ENCODE measurements around the gene PALM. TPM values are rescaled to one million over a fixed set of nuclear protein-coding genes. Genes with fewer than 3 reads are reported as not detected.
"Not testable (repeated sequence)": the region's sequence is repeated elsewhere in the genome, so short reads cannot be mapped to it uniquely, and the experiment has no call there.

The PALM gene
- total RNA-seq, 1 donor from 2014 or later: 26.1 TPM

DNA sequence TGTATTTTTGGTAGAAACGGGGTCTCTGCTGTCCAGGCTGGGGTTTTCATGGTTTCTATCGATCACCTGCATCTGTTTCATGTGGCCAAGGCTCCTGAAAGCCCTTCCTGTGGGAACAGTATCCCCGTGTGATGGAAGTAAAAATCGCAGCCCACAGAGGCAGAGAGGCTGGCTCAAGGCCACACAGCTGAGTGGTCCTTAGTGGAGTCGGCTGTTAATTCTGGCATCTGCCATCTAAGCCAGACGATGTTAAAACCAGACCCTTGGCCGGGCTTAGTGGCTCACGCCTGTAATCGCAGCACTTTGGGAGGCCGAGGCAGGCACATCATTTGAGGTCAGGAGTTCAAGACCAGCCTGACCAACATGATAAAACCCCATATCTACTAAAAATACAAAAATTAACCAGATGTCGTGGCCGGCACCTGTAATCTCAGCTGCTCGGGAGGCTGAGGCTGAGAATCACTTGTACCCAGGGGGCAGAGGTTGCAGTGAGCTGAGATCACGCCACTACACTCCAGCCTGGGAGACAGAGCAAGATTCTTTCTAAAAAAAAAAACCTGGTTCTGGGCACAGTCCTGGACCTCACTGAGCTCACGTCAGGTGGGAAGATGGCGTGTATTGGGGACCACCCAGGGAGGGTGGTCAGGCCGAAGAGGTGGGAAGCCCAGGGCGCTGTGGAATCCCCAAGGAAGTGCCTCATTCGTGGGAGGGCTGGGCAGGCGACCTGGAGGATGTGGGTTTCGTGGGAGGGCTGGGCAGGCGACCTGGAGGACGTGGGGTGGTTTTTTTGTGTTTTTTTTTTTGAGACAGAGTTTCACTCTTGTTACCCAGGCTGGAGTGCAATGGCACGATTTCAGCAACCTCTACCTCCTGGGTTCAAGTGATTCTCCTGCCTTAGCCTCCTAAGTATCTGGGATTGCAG is 23.7 kb downstream of the PALM start:
- DNase-seq (ENCODE audit: low spot score): no peak

GRCh38 chr19:734716-735115 is 26.0 kb downstream of the PALM start:
- no peak for DNase-seq (ENCODE audit: low spot score)

DNA sequence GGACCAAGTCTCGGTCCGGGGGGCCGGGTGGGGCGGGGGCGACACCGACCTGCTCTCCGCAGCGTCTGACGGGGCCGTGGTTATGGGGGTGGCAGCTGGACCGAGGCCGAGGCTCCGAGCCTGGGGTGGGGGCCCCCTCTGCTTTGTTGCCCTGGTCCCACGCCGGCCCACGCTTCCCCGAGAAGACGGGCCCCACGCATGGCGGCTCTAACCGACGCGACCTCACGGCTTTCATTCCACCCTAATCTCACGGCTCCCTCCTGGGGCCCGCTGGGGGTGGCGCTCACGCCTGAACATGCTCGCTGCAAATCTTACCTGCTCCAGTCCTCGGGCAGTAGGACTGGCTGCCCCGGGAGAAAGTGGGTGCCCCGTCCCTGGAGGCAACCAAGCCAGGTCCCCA is 27.4 kb downstream of the PALM start:
- DNase-seq (ENCODE audit: low spot score): no peak

DNA sequence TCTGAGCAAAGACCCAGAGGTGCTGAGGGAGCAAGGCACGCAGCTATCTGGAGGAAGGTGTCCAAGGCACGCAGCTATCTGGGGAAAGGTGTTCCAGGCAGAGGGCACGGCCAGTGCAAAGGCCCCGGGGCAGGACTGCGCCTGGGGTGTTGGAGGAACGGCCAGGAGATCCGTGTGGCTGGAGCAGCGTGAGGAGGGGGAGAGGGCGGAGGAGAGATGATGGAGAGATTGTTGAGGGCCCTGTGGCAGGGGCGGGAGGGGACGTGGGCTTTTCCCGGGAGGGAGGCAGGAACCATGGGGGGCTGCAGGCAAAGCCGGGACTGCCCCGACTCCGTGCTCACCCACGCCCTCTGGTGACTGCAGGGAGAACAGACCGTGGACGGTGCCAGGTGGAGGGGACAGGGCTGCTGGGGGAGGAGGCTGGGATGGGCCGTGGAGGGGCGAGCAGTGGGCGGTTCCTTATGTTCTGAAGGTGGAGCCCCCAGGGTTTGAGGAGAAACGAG is 28.9 kb downstream of the PALM start:
- DNase-seq (ENCODE audit: low spot score): no peak

- DNase-seq (ENCODE audit: low spot score): no peak
Measured at GRCh38 chr19:738509-739128, 29.9 kb downstream of the PALM start.

- DNase-seq (ENCODE audit: low spot score): no peak
Measured at GRCh38 chr19:739998-740715, 31.4 kb downstream of the PALM start.

DNA sequence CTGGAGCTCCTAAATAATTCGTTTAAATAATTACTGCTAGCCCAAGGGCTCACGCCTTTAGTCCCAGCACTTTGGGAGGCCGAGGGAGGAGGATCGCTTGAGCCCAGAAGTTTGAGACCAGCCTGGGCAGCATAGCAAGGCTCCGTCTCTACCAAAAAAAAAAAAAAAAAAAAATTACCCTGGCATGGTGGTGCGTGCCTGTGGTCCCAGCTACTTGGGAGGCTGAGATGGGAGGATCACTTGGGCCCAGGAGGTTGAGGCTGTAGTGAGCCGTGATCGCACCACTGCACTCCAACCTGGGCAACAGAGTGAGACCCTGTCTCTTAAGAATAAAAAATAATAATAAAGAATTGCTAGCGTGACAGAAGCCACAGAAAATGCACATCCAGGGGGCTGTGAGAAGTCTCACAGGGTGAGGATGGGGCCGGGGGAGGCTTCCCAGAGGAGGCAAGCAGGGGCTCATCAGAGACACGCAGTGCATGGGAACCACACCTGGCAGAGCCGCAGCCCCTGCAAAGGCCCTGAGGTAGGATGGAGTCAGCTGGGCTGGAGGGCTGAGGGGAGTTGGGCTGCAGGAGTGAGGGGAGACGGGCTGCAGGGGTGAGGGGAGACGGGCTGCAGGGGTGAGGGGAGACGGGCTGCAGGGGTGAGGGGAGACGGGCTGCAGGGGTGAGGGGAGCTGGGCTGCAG is 32.2 kb downstream of the PALM start:
- DNase-seq (ENCODE audit: low spot score): not testable (repeated sequence)

DNA sequence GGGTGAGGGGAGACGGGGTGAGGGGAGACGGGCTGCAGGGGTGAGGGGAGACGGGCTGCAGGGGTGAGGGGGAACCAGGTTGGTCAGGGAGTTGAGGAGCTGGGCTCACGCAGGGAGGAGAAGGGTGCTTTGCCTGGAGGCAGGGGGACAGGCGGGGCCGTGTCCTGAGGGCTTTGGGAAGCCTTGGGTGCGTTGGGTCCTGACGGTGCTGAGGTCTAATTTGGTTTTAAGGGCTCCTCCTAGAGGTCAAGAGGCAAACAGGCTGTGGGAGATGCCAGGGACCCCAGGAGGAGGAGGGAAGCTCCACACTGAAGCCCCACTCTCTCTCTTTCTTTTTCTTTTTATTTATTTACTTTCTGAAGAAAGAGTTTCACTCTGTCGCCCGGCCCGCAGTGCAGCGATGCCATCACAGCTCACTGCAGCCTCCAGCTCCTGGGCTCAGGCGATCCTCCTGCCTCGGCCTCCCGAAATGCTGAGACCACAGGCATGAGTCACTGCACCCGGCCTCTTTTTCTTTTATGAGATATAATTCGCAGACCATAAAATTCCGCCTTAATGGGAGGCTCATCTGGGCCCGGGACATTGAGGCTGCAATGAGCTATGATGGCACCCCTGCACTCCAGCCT is 32.9 kb downstream of the PALM start:
- no peak for DNase-seq (ENCODE audit: low spot score)

DNA sequence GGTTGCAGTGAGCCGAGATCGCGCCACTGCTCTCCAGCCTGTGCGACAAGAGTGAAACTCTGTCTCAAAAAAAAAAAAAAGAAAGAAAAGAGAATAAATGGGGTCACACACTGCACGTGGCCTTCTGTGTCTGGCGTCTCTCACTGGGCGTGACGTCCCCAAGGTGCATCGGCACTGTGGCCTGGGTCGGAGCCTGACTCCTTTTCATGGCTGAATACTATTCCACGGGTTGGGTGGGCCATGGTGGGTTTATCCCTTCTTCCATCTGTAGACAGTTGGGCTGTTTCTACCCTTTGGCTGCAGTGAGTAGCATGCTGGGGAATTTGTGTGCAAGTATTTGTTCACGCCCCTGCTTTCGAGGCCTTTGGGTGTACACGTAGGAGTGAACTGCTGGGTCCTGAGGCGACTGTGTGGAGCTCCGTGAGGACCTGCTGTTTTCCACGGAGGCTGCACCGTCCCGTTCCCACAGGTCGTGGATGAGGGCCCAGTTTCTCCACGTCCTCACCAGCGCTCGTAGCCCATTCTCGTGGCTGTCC is 33.9 kb downstream of the PALM start:
- DNase-seq (ENCODE audit: low spot score): no peak

- peak; percentile 42 for DNase-seq (ENCODE audit: low spot score)
Measured at GRCh38 chr19:743168-743687, 34.5 kb downstream of the PALM start.

- not testable (repeated sequence) for DNase-seq (ENCODE audit: low spot score)
Measured at GRCh38 chr19:745138-745537, 36.4 kb downstream of the PALM start.

- DNase-seq (ENCODE audit: low spot score): no peak
Measured at GRCh38 chr19:746208-746819, 37.6 kb downstream of the PALM start.

GRCh38 chr19:746956-747355 is 38.2 kb downstream of the PALM start:
- DNase-seq (ENCODE audit: low spot score): no peak

DNA sequence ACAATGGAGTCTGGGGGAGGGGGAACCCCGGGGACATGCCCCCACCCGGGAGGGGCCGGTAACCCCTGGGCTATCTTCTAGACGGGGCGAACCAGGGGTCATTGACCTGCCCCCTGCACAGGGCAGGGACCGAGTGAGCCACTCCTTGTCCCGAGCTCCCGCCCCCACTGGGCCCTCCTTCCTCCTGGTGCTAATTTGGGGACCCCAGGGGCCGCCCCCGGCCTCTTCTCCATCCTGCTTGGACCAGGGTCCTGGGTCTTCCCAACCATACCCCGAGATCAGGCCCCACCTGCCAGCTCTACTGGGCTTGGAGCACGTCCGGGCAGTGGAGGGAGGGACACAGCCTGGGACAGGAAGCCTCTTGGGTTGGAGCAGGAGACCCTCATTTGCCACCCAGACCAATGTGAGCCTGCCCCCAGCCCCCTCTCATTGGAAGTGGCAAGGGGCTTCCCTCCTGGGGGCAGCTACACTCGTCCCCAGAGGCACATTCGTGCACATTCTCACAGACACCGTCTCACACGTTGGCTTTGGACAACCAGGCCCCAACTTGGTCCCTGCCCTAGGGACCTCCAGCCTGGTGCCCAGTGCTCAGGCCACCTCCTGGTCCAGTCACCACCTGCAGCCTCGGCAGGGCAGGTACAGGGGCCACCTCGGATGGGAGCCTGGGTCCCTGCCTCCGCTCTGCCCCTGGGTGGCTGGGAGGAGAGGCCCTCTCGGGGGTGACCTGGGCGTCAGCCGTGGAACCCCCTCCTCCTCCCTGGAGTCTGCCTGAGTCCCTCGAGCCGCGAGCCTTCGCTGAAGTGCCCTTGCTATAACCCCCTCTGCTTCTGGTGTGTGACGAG is 38.9 kb downstream of the PALM start:
- no peak for DNase-seq (ENCODE audit: low spot score)

DNA sequence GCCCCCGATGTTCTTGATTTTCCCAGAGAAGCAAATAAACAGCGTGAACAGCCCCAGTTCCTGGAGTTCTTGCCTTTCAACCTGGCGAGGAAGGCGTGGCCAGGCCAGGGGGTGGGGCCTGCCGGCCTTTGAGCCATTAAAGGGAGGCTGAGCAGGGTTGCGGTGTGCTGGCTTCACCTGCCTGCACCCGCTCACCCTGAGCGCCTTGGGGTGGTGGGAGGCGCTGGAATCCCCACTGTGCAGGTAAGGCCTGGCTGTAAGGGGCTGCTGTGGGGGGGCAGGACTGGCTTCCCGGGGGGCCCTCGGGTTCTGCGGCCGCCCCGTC is 39.5 kb downstream of the PALM start:
- peak; percentile 52 for DNase-seq (ENCODE audit: low spot score)

- DNase-seq (ENCODE audit: low spot score): no peak
Measured at GRCh38 chr19:749811-750210, 41.1 kb downstream of the PALM start.

DNA sequence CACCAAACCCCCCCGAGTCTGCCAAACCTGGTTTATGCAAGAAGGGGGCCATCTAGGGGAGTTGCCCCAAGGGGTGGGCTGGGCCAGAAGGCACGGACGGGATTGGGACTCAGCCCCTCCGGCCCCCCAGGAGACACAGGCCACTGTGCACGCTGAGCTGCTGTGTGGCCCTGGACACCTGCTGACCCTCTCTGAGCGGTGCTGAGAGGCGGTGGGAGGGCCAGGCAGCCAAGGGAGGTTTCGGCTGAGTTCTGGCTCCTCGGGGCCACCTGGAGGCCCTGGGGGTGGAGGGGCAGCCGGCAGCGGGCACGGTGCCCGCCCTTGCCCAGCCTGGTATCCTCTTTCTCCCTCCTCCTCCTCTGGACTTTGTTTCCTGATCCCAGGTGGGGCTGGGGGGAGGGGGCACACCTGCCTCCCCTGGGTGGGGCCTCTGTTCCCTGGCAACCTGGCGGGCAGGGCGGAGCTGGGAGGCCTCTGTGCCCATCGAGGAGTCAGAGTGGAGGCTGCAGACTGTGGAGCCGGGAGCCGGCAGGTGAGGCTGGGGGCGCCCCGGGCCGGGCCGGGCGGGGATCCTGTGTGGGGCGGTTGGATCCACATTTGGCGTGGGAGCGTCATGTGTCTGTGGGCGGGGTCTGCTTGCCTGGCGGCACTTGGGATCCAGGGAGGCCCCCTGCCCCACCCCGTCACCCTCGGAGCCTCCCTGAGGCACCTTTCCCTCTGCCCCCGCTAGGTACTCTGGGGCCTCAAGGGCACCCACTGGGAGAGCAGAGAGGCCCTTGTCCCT is 42.1 kb downstream of the PALM start, which contains the start of gene MISP:
TSS of gene MISP (plus strand) at position 473 of the 784 bp plus-strand sequence. CDS start 5,835 bp downstream, outside the sequence.
- peak; percentile 89 for DNase-seq (ENCODE audit: low spot score)

GRCh38 chr19:751501-752341 is 43.0 kb downstream of the PALM start:
- DNase-seq (ENCODE audit: low spot score): peak; percentile 44

Measured in mucosa of gallbladder (tissue), 1 donor.